Adipose tissue (tissue), 3 donors: ENCODE measurements around the gene CACNA1C. TPM values are rescaled to one million over a fixed set of nuclear protein-coding genes. Genes with fewer than 3 reads are reported as not detected.

ENCODE experiments used
- H3K27ac ChIP-seq: one replicate; pipeline ENCODE4 v1.5.1; 2013; ENCODE audit warnings: low read depth, low read length
- WGBS, 3 donors: extraction: QIAGEN DNeasy Blood & Tissue Kit; methylation state at CpG; one replicate each; pipeline ENCODE4 v1.1.7; 2013; 5-methylcytosine and 5-hydroxymethylcytosine counted together
- polyA plus RNA-seq, 3 donors: library from polyadenylated mRNA; stranded (reverse); fragments of 200-250 nt; gene quantifications; one replicate each; pipeline ENCODE4 v1.2.3, GENCODE V29; 2013
- donor health status: healthy with polysubstance abuse.
- donor health status: Bipolar disorder and iron deficiency.
- donor health status: healthy.

CACNA1C gene
- polyA plus RNA-seq, 3 donors: 0.72 to 8.1 (median 1.4) TPM

GRCh38 chr12:2061402-2061801, 8.6 kb downstream of the CACNA1C start:
- H3K27ac ChIP-seq: no peak overlapping the region
- WGBS, 3 donors: 74 to 96% (median 92%) methylated on average over 6 of the region's 6 CpGs

- H3K27ac ChIP-seq: no peak overlapping the region
- 14 to 34% (median 15%) methylated on average over 5 of the region's 5 CpGs for WGBS, 3 donors
Observed at GRCh38 chr12:2064071-2064507, 11.3 kb downstream of the CACNA1C start.

- no peak overlapping the region for H3K27ac ChIP-seq
- 79 to 91% (median 90%) methylated on average over 6 of the region's 6 CpGs for WGBS, 3 donors
Observed at GRCh38 chr12:2068653-2069052, 15.9 kb downstream of the CACNA1C start.

GRCh38 chr12:2070440-2071045, 17.8 kb downstream of the CACNA1C start:
- H3K27ac ChIP-seq: no peak overlapping the region
- 89 to 96% (median 93%) methylated on average over 2 of the region's 2 CpGs for whole genome bisulfite sequencing, 3 donors

- H3K27ac ChIP-seq: no peak overlapping the region
Observed at GRCh38 chr12:2074792-2075191, 22.0 kb downstream of the CACNA1C start.

GRCh38 chr12:2075508-2076195, 22.9 kb downstream of the CACNA1C start:
- WGBS, 3 donors: 52 to 77% (median 74%) methylated on average over 9 of the region's 9 CpGs
- no peak overlapping the region for H3K27ac ChIP-seq

More at GRCh38 chr12:2074792-2075191, 22.0 kb downstream of the CACNA1C start:
- 82 to 93% (median 87%) methylated on average over 4 of the region's 4 CpGs for WGBS, 3 donors

GRCh38 chr12:2076196-2076570, 23.4 kb downstream of the CACNA1C start:
- no peak overlapping the region for H3K27ac ChIP-seq
- 60 to 62% (median 61%) methylated on average over 9 of the region's 9 CpGs for WGBS, 3 donors

- 85 to 92% (median 90%) methylated on average over 10 of the region's 10 CpGs for WGBS, 3 donors
- no peak overlapping the region for H3K27ac ChIP-seq
Observed at GRCh38 chr12:2076728-2077127, 23.9 kb downstream of the CACNA1C start.

GRCh38 chr12:2080604-2081003, 27.8 kb downstream of the CACNA1C start:
- no peak overlapping the region for H3K27ac ChIP-seq

- H3K27ac ChIP-seq: no peak overlapping the region
- 76 to 96% (median 96%) methylated on average over 6 of the region's 6 CpGs for WGBS, 3 donors
Observed at GRCh38 chr12:2082321-2082720, 29.5 kb downstream of the CACNA1C start.

- WGBS, 3 donors: 44 to 86% (median 78%) methylated on average over 1 of the region's 1 CpG
- H3K27ac ChIP-seq: no peak overlapping the region
Observed at GRCh38 chr12:2083008-2083407, 30.2 kb downstream of the CACNA1C start.

GRCh38 chr12:2083561-2083960, 30.8 kb downstream of the CACNA1C start:
- no peak overlapping the region for H3K27ac ChIP-seq
- 39 to 88% (median 79%) methylated on average over 1 of the region's 1 CpG for WGBS, 3 donors

GRCh38 chr12:2084553-2085296, 31.9 kb downstream of the CACNA1C start:
- no peak overlapping the region for H3K27ac ChIP-seq
- WGBS, 3 donors: 45 to 50% (median 46%) methylated on average over 4 of the region's 4 CpGs

- 78 to 94% (median 93%) methylated on average over 5 of the region's 5 CpGs for WGBS, 3 donors
- no peak overlapping the region for H3K27ac ChIP-seq
Observed at GRCh38 chr12:2092354-2092753, 39.6 kb downstream of the CACNA1C start.

- 80 to 90% (median 89%) methylated on average over 6 of the region's 6 CpGs for WGBS, 3 donors
- H3K27ac ChIP-seq: no peak overlapping the region
Observed at GRCh38 chr12:2092890-2093289, 40.1 kb downstream of the CACNA1C start.

GRCh38 chr12:2094597-2094996, 41.8 kb downstream of the CACNA1C start:
- no peak overlapping the region for H3K27ac ChIP-seq
- 25 to 41% (median 28%) methylated on average over 2 of the region's 2 CpGs for WGBS, 3 donors

GRCh38 chr12:2095878-2096277, 43.1 kb downstream of the CACNA1C start:
- H3K27ac ChIP-seq: no peak overlapping the region
- WGBS, 3 donors: 81 to 86% (median 82%) methylated on average over 5 of the region's 5 CpGs

- no peak overlapping the region for H3K27ac ChIP-seq
- 73 to 89% (median 87%) methylated on average over 7 of the region's 7 CpGs for WGBS, 3 donors
Observed at GRCh38 chr12:2097617-2098016, 44.8 kb downstream of the CACNA1C start.

GRCh38 chr12:2098852-2099251, 46.1 kb downstream of the CACNA1C start:
- 83 to 91% (median 86%) methylated on average over 11 of the region's 11 CpGs for WGBS, 3 donors

More at GRCh38 chr12:2098852-2099251, 46.1 kb downstream of the CACNA1C start:
- H3K27ac ChIP-seq: no peak overlapping the region
